ENCODE measurements around the gene PRKCZ.

The PRKCZ gene

GRCh38 chr1:2128189-2128901, 78.1 kb downstream of the PRKCZ start:
- intact Hi-C loops (cut with DNase I), result no loop called here
- DNase-seq, result peak in 6 of 10 donors; percentile 20 to 92 (median 76)

- intact Hi-C loops (cut with DNase I), result no loop called here
- DNase-seq, result peak in 5 of 10 donors; percentile 4 to 75 (median 44)
Observed at GRCh38 chr1:2129256-2129943, 79.2 kb downstream of the PRKCZ start.

DNA sequence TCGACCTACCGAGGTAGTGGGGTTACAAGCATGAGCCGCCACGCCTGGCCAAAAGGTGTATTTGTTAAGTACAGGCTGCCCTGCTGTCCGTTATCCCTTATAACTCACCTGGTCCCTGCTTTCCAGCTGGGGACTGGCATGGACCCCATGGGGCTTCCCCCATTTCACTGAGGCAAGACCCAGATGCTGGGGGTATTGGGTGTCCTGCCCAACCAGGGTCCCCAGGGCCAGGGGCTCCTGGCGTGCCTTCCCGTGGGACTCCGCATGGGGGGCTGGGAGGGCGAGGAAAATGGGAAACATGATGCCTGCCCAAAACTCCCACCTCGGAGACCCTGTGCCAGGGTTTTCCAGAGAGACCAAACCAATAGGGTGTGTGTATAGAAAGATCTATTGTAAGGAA, 79.9 kb downstream of the PRKCZ start:
- intact Hi-C loops (cut with DNase I), result loop anchor here (5.0 to 10.0 kb wide), 2 partner anchors 33 to 835 kb away; no protein-coding TSS in a partner anchor
- DNase-seq, result peak in 5 of 10 donors; percentile 4 to 72 (median 46)

DNA sequence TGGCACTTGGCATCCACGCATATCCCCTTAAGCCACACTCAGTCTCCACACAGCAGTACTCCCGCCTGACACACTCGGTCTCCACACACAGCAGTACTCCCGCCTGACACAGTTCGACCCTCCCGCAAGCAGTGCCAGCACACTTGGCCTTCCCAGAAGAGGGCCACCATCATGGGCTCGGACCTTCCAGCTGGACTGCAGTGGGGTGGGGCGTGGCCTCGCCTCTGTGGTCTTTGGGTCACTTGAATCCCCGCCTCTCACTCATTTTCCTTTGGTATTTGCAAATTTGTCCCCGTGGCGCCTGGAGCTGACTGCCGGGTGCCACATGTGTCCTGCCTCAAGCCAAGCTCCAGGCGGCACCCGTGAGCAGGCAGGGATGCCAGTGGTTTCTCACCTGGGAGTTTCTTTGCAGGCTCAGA, 80.7 kb downstream of the PRKCZ start:
- intact Hi-C loops (cut with DNase I), result loop anchor here (5.0 to 10.0 kb wide), 2 partner anchors 34 to 836 kb away; no protein-coding TSS in a partner anchor
- peak in 4 of 10 donors; percentile 11 to 82 (median 73) for DNase-seq

DNA sequence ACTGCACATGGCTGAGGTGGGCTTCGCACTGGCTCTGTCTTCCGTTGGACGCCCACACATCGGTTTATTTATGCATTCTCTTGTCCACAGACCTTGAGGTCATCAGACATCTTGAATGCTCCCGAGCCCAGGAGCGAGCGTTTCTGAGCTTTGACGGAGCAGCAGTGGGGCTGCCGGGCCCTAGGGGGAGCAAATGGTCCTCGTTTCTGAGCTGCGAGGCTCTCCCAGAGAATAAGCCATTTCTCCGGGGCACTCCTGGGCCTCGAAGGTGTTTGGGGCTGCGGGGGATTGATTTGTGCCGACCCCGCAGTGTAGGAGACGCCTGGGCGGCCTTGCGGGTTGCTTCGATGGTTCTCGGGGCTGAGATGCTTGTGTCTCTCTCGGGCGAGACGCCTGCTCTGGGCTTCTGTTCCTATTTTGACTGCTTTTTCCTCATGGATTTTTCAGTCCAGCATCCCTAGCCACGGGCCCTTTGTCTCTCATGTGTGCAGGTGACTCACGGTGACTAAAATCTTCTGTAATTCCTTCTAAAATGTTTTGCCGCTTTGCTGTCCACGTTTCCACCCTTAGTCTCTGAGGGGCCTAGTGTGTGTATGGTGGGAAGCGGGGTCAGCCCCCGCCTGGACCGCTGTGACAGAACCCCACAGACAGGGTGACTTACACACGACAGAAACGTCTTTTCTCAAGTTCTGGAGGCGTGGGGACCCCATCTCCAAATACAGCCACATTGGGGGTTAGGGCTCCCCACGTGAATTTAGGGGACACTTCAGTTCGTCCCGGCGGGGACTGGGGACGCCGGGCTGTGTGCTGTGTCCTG, 82.2 kb downstream of the PRKCZ start:
- intact Hi-C loops (cut with DNase I), result loop anchor here (5.0 to 10.0 kb wide), 2 partner anchors 35 to 838 kb away; no protein-coding TSS in a partner anchor
- DNase-seq, result peak in 7 of 10 donors; percentile 45 to 93 (median 63)

GRCh38 chr1:2133039-2133878, 83.0 kb downstream of the PRKCZ start:
- intact Hi-C loops (cut with DNase I), result loop anchor here (5.0 to 10.0 kb wide), 2 partner anchors 36 to 838 kb away; no protein-coding TSS in a partner anchor
- peak; percentile 90 to 100 (median 96) for DNase-seq

DNA sequence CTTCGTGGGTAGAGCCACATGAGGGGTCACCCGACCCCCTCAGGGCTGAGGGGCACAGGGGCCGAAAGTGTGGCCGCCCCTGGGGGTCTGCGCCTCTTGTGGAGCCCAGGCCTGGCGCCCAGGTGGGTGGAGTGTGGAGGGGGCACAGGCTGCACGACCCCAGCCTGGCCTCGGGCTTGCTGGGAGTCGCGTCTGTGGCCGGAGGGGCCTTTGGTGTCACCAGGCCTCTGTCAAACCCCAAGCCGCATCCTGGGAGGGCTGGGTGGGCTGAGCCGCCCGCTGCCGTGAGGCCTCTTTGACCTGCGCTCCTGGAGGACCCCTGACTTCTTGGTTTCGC, 83.6 kb downstream of the PRKCZ start:
- DNase-seq, result peak in 1 of 10 donors; percentile 86
- intact Hi-C loops (cut with DNase I), result loop anchor here (5.0 to 10.0 kb wide), 2 partner anchors 37 to 839 kb away; no protein-coding TSS in a partner anchor

GRCh38 chr1:2134266-2134620, 84.0 kb downstream of the PRKCZ start:
- intact Hi-C loops (cut with DNase I), result loop anchor here (5.0 to 10.0 kb wide), 2 partner anchors 37 to 839 kb away; no protein-coding TSS in a partner anchor
- no peak for DNase-seq

- intact Hi-C loops (cut with DNase I), result loop anchor here (5.0 to 10.0 kb wide), 3 partner anchors 37 to 840 kb away; no protein-coding TSS in a partner anchor
- peak in 4 of 10 donors; percentile 9 to 83 (median 77) for DNase-seq
Observed at GRCh38 chr1:2134621-2135307, 84.6 kb downstream of the PRKCZ start.

DNA sequence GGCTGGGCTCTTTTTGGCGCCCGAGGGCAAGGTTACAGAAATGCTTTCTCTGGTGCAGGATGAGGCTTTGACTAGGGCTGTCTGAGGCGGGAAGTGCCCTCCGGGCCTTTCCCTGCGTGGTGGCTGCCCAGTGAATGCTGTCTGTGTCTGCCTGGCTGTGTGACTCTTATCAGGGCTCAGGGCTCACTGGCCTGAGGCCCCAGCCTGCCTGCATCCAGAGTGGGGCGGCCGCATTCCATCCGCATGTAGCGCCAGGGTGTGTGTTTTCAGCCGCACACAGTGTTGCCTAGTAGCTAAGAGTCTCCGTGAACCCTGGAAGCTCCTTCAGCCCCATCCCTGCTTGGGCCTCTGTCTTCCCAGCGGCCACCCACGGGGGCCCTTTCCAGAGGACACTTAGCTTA, 85.2 kb downstream of the PRKCZ start:
- peak in 4 of 10 donors; percentile 46 to 91 (median 82) for DNase-seq
- intact Hi-C loops (cut with DNase I), result loop anchor here (5.0 to 10.0 kb wide), 2 partner anchors 37 to 841 kb away; no protein-coding TSS in a partner anchor

- peak in 1 of 10 donors; percentile 65 for DNase-seq
- intact Hi-C loops (cut with DNase I), result loop anchor here (5.0 to 10.0 kb wide), 2 partner anchors 36 to 841 kb away; no protein-coding TSS in a partner anchor
Observed at GRCh38 chr1:2135941-2136340, 85.7 kb downstream of the PRKCZ start.

GRCh38 chr1:2136386-2137235, 86.4 kb downstream of the PRKCZ start:
- peak in 3 of 10 donors; percentile 55 to 68 (median 61) for DNase-seq
- intact Hi-C loops (cut with DNase I), result loop anchor here (5.0 to 10.0 kb wide), 2 partner anchors 36 to 842 kb away; no protein-coding TSS in a partner anchor

GRCh38 chr1:2137257-2138121, 87.3 kb downstream of the PRKCZ start:
- peak in 3 of 10 donors; percentile 70 to 87 (median 82) for DNase-seq
- intact Hi-C loops (cut with DNase I), result loop anchor here (5.0 to 10.0 kb wide), 2 partner anchors 35 to 843 kb away; no protein-coding TSS in a partner anchor

GRCh38 chr1:2139156-2139555, 88.9 kb downstream of the PRKCZ start:
- peak in 4 of 10 donors; percentile 2 to 59 (median 44) for DNase-seq
- intact Hi-C loops (cut with DNase I), result loop anchor here (5.0 to 10.0 kb wide), 2 partner anchors 33 to 844 kb away; no protein-coding TSS in a partner anchor

- intact Hi-C loops (cut with DNase I), result no loop called here
- DNase-seq, result peak in 4 of 10 donors; percentile 4 to 75 (median 32)
Observed at GRCh38 chr1:2141025-2141424, 90.8 kb downstream of the PRKCZ start.

GRCh38 chr1:2143814-2144500, 93.7 kb downstream of the PRKCZ start:
- intact Hi-C loops (cut with DNase I), result no loop called here
- DNase-seq, result peak in 5 of 10 donors; percentile 2 to 75 (median 55)
